CD14-positive monocyte (primary cell): ENCODE measurements around the gene CCT2. TPM values are rescaled to one million over a fixed set of nuclear protein-coding genes. Genes with fewer than 3 reads are reported as not detected.
A peak's percentile ranks its signal among the peaks of the same experiment; 100 is the strongest.

Experiments used
- DNase-seq, 3 donors: peaks; one replicate each; pipeline ENCODE4 v3.0.0-alpha.2; 2011 to 2022
- H2AFZ ChIP-seq: 2 replicates; pipeline ENCODE4 v1.6.0; 2012; ENCODE audit warnings: mild to moderate bottlenecking, low read depth, low read length, inconsistent platforms; ENCODE audit not compliant: insufficient read depth, poor library complexity, severe bottlenecking
- H3K27ac ChIP-seq, 2 donors: 1 replicate in 1 of 2; 2 replicates in 1 of 2; pipeline ENCODE4 v1.5.1; 2012 to 2013; ENCODE audit warnings: low read length in 2 of 2, control low read depth in 1 of 2, inconsistent platforms in 1 of 2, low read depth in 1 of 2, mild to moderate bottlenecking in 1 of 2
- H3K27me3 ChIP-seq, 2 donors: one replicate each; pipeline versions ENCODE4 v1.6.0 to v1.6.1; 2011 to 2013; ENCODE audit warnings: low read length in 2 of 2; ENCODE audit not compliant: control insufficient read depth in 2 of 2, insufficient read depth in 2 of 2
- H3K36me3 ChIP-seq, 2 donors: replicated peaks in 1 of 2; 1 replicate in 1 of 2; 2 replicates in 1 of 2; pipeline versions ENCODE4 v1.5.1 to v1.6.1; 2012 to 2013; ENCODE audit warnings: low read length in 2 of 2, control low read depth in 1 of 2, inconsistent platforms in 1 of 2, mild to moderate bottlenecking in 1 of 2; ENCODE audit not compliant: insufficient read depth in 2 of 2, control insufficient read depth in 1 of 2
- H3K4me1 ChIP-seq, 2 donors: 1 replicate in 1 of 2; 2 replicates in 1 of 2; pipeline versions ENCODE4 v1.5.1 to v1.6.1; 2012 to 2013; ENCODE audit warnings: low read length in 2 of 2, control low read depth in 1 of 2, inconsistent platforms in 1 of 2, mild to moderate bottlenecking in 1 of 2, moderate library complexity in 1 of 2; ENCODE audit not compliant: insufficient read depth in 2 of 2, control insufficient read depth in 1 of 2
- H3K4me2 ChIP-seq: replicated peaks from 2 replicates; pipeline ENCODE3; 2012; ENCODE audit warnings: low read length, moderate library complexity, mild to moderate bottlenecking; ENCODE audit not compliant: poor library complexity, severe bottlenecking; ENCODE audit errors: extremely low read depth
- H3K4me3 ChIP-seq, 3 experiments: fragments of 200-600 bp in 1 of 3; sonication (generic) in 1 of 3; replicated peaks in 1 of 3; 1 replicate in 2 of 3; 2 replicates in 1 of 3; pipeline ENCODE4 v1.5.1; 2011 to 2013; ENCODE audit warnings: low read length in 3 of 3, mild to moderate bottlenecking in 3 of 3, control low read depth in 2 of 3, low read depth in 2 of 3, inconsistent platforms in 1 of 3, moderate library complexity in 1 of 3
- H3K79me2 ChIP-seq: 2 replicates; pipeline ENCODE4 v1.6.0; 2012; ENCODE audit warnings: mild to moderate bottlenecking, control low read depth, inconsistent platforms, low read length, moderate library complexity; ENCODE audit not compliant: insufficient read depth
- H3K9ac ChIP-seq: 2 replicates; pipeline ENCODE4 v1.6.0; 2017; ENCODE audit warnings: low read length, mild to moderate bottlenecking; ENCODE audit not compliant: insufficient read depth, poor library complexity, severe bottlenecking
- H3K9me3 ChIP-seq, 2 donors: replicated peaks in 1 of 2; 1 replicate in 1 of 2; 2 replicates in 1 of 2; pipeline versions ENCODE4 v1.5.1 to v1.6.1; 2012 to 2013; ENCODE audit warnings: low read length in 2 of 2, control low read depth in 1 of 2; ENCODE audit not compliant: control insufficient read depth in 1 of 2, insufficient read depth in 1 of 2
- H4K20me1 ChIP-seq: 2 replicates; pipeline ENCODE4 v1.6.0; 2012; ENCODE audit warnings: mild to moderate bottlenecking, low read length, control low read depth, moderate library complexity; ENCODE audit not compliant: insufficient read depth
- H3K27ac Mint-ChIP-seq, 7 donors: one replicate each; pipeline ENCODE4 v1.8.0; 2020; ENCODE audit warnings: mild to moderate bottlenecking in 7 of 7, mixed read lengths in 7 of 7, moderate library complexity in 6 of 7, inconsistent platforms in 2 of 7
- H3K27me3 Mint-ChIP-seq, 3 donors: one replicate each; pipeline ENCODE4 v1.8.0; 2021 to 2022; ENCODE audit warnings: low read depth in 3 of 3, mild to moderate bottlenecking in 3 of 3, mixed read lengths in 3 of 3, moderate library complexity in 3 of 3, inconsistent platforms in 1 of 3
- H3K36me3 Mint-ChIP-seq, 2 donors: one replicate each; pipeline ENCODE4 v1.8.0; 2020; ENCODE audit warnings: mixed read lengths in 2 of 2, inconsistent platforms in 1 of 2, mild to moderate bottlenecking in 1 of 2
- H3K4me1 Mint-ChIP-seq: one replicate; pipeline ENCODE4 v1.8.0; 2020; ENCODE audit warnings: mild to moderate bottlenecking, mixed read lengths
- H3K4me3 Mint-ChIP-seq, 2 donors: one replicate each; pipeline ENCODE4 v1.8.0; 2020; ENCODE audit warnings: mild to moderate bottlenecking in 2 of 2, mixed read lengths in 2 of 2, moderate library complexity in 1 of 2
- H3K9me3 Mint-ChIP-seq, 7 donors: one replicate each; pipeline ENCODE4 v1.8.0; 2020 to 2022; ENCODE audit warnings: mixed read lengths in 7 of 7, mild to moderate bottlenecking in 6 of 7, moderate library complexity in 6 of 7, inconsistent platforms in 2 of 7
- CTCF ChIP-seq: fragments of 200-600 bp; IDR thresholded peaks from one replicate; pipeline ENCODE4 v1.8.0; 2022; ENCODE audit warnings: antibody characterized with exemption, mild to moderate bottlenecking
- WGBS: methylation state at CpG from one replicate; pipeline ENCODE4 v1.1.5; 2013; ENCODE audit warnings: missing lambda C conversion rate; ENCODE audit not compliant: insufficient coverage; 5-methylcytosine and 5-hydroxymethylcytosine counted together
- intact Hi-C, 2 donors: fragments of 100-400 bp; cut with micrococcal nuclease; formaldehyde crosslinking; loops; one replicate each; pipeline versions ENCODE4 v1.15.0 to v1.15.1; 2023
- polyA plus RNA-seq, 3 donors: library from polyadenylated mRNA; depleted of rRNA in 1 of 3; unstranded in 2 of 3; stranded (reverse) in 1 of 3; fragments of 300-500 nt in 2 of 3; fragments of >200 nt in 1 of 3; fragmentation: Illumina TruSeq in 2 of 3; gene quantifications; 1 replicate in 2 of 3; 2 replicates in 1 of 3; pipeline ENCODE4 v1.2.3, GENCODE V29; 2012 to 2021

CCT2 gene
- polyA plus RNA-seq, 3 donors: 39.8 to 87.4 (median 63.3) TPM

GRCh38 chr12:69588527-69588926 lies 3.3 kb downstream of the CCT2 start:
- H3K27me3 Mint-ChIP-seq: no peaks in the 10 kb centered on the region
- intact Hi-C loops: no loop called here
- Histone ChIP-seq H3K4me2 (no peak overlapping the region), H3K4me3 (no peak overlapping the region), H2AFZ (no peak overlapping the region), H4K20me1 (no peaks in the 10 kb centered on the region), H3K27me3 (no peaks in the 10 kb centered on the region), H3K9ac (no peak overlapping the region), H3K36me3 (peaks cover 63 to 66% of the 10 kb centered on the region in 2 donors), H3K79me2 (peaks cover 24% of the 10 kb centered on the region), H3K27ac (no peak overlapping the region), H3K4me1 (peaks cover 9 to 13% of the 10 kb centered on the region in 2 donors), H3K9me3 (no peaks in the 10 kb centered on the region)
- no peak for TF ChIP-seq CTCF
- H3K27ac Mint-ChIP-seq: no peak overlapping the region
- no peak for DNase-seq
- no peaks in the 10 kb centered on the region for H3K9me3 Mint-ChIP-seq
- 100% methylated on average over 1 of the region's 4 CpGs for WGBS
- peaks cover 7% of the 10 kb centered on the region for H3K4me1 Mint-ChIP-seq
- no peak overlapping the region for H3K4me3 Mint-ChIP-seq
- peaks cover 50 to 58% of the 10 kb centered on the region in 2 donors for H3K36me3 Mint-ChIP-seq

GRCh38 chr12:69589082-69589481 lies 3.8 kb downstream of the CCT2 start:
- Histone ChIP-seq H3K4me1 (peaks cover 9 to 13% of the 10 kb centered on the region in 2 donors), H3K9me3 (no peaks in the 10 kb centered on the region), H3K27ac (no peak overlapping the region), H3K4me3 (no peak overlapping the region), H3K36me3 (peaks cover 69 to 72% of the 10 kb centered on the region in 2 donors), H2AFZ (no peak overlapping the region), H3K79me2 (peaks cover 24% of the 10 kb centered on the region), H3K9ac (no peak overlapping the region), H4K20me1 (no peaks in the 10 kb centered on the region), H3K4me2 (no peak overlapping the region), H3K27me3 (no peaks in the 10 kb centered on the region)
- no peak for DNase-seq
- no peaks in the 10 kb centered on the region for H3K9me3 Mint-ChIP-seq
- WGBS: no CpG with 5 or more reads among the region's 2 CpGs
- no peak for TF ChIP-seq CTCF
- peaks cover 55 to 63% of the 10 kb centered on the region in 2 donors for H3K36me3 Mint-ChIP-seq
- intact Hi-C loops: no loop called here
- peaks cover 7% of the 10 kb centered on the region for H3K4me1 Mint-ChIP-seq
- H3K4me3 Mint-ChIP-seq: no peak overlapping the region
- H3K27ac Mint-ChIP-seq: peak overlapping the region in 1 of 7 donors; percentile 69
- H3K27me3 Mint-ChIP-seq: no peaks in the 10 kb centered on the region
